ENCODE data around the gene DACH2.

Gene DACH2

DNA sequence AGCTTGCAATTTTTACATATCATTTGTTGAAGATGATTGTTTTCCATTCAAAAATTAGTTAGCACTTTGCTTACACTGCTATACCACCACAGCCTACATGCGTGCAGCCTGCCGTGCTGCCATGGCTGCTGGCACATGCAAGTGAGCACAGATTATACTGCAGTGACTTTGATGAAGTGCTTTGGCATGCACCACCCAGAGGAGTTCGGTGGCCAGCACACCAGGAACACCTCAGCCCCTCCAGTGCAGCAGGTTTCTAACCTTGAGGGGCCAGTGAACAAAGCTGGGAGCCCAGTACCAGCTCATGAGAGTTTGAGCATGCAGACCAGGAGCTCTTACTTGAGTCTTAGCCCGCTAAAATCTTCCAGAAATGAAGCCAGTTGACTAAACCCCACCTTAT lies 431.5 kb downstream of the DACH2 start:
- no peak overlapping the region for H3K4ac ChIP-seq (ENCODE audit: low read depth, low read length)
- no peaks in the 10 kb centered on the region for H3K4me1 ChIP-seq (ENCODE audit: control insufficient read depth in 1 of 2, insufficient read depth in 2 of 2, low read length in 2 of 2)
- H2AK5ac ChIP-seq (ENCODE audit: low read length) = no peak overlapping the region
- no peak overlapping the region for H3K9ac ChIP-seq (ENCODE audit: low read length)
- H3K14ac ChIP-seq (ENCODE audit: low read length) = no peak overlapping the region
- H4K91ac ChIP-seq (ENCODE audit: low read depth, low read length) = no peak overlapping the region
- H3K27ac ChIP-seq (ENCODE audit: low read depth, low read length) = no peak overlapping the region
- H2BK120ac ChIP-seq (ENCODE audit: insufficient read depth, low read length, poor library complexity) = no peak overlapping the region
- no peaks in the 10 kb centered on the region for H3K79me1 ChIP-seq (ENCODE audit: low read length)
- no peak overlapping the region for H3K4me2 ChIP-seq (ENCODE audit: low read length)
- no CpG with 5 or more reads among the region's 4 CpGs for WGBS (ENCODE audit: extremely low coverage, insufficient coverage, insufficient read length)
- no peak overlapping the region for H4K8ac ChIP-seq (ENCODE audit: low read depth, low read length)
- H3K23ac ChIP-seq (ENCODE audit: low read length) = no peak overlapping the region
- H4K12ac ChIP-seq (ENCODE audit: low read depth, low read length) = no peak overlapping the region
- H2BK5ac ChIP-seq (ENCODE audit: low read depth, low read length, poor library complexity) = no peak overlapping the region
- no peak overlapping the region for H2BK12ac ChIP-seq (ENCODE audit: low read length)
- no peaks in the 10 kb centered on the region for H3K36me3 ChIP-seq (ENCODE audit: control insufficient read depth in 1 of 2, insufficient read depth in 2 of 2, low read length in 2 of 2)
- no peaks in the 10 kb centered on the region for H3K27me3 ChIP-seq (ENCODE audit: insufficient read depth, low read length)
- H2AFZ ChIP-seq (ENCODE audit: insufficient read depth, low read length, poor library complexity) = no peak overlapping the region
- no peaks in the 10 kb centered on the region for H3K9me3 ChIP-seq (ENCODE audit: insufficient read depth, low read depth, low read length)
- no peak overlapping the region for H3K4me3 ChIP-seq (ENCODE audit: low read depth, low read length)
- H3K18ac ChIP-seq (ENCODE audit: low read length) = no peak overlapping the region
- H3K79me2 ChIP-seq (ENCODE audit: control insufficient read depth, insufficient read depth, low read length, poor library complexity) = no peaks in the 10 kb centered on the region
- DNase-seq = no peak

DNA sequence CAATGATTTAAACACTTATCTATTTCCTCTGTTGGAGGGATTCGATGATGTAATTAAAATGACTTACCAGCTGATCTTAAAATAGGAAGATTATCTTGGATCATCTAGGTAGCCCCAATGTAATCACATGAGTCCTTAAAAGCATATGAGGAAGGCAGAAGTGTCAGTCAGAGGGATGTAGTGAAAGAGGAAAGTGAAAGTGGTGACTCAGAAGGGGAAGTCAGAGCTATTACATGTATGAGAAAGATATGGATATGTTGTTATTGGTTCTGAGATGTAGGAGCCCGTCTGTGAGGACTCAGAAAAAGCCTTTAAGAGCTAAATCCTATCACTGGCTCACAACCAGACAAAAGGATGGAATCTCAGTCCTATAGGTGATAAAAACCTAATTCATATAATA lies 456.4 kb downstream of the DACH2 start:
- no CpG with 5 or more reads among the region's 2 CpGs for WGBS (ENCODE audit: extremely low coverage, insufficient coverage, insufficient read length)
- H3K4me2 ChIP-seq (ENCODE audit: low read length) = no peak overlapping the region

DNA sequence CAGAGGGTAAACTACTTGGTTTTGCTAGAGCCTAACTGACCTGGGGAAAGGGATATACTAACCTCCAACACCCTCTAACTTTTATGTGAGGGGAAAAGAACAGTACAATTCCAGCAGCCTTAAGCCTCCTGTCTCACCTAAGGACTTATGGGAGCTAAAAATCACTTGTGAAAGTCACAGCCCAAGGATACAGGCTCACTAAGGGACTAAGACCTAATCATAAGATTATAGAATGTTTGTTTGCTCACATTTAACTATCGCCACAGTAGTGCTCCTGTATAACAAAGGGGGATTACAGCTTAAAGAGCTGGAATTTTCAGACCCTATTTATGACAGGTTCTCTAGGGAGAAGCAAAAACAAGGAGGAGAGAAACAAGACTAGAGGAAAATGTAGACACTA lies 548.7 kb downstream of the DACH2 start:
- Histone ChIP-seq H2BK120ac (ENCODE audit: insufficient read depth, low read length, poor library complexity) (no peak overlapping the region), H2BK12ac (ENCODE audit: low read length) (no peak overlapping the region), H3K27ac (ENCODE audit: low read depth, low read length) (no peak overlapping the region)

More for the DNA sequence above, 456.4 kb downstream of the DACH2 start:
- H4K91ac ChIP-seq (ENCODE audit: low read depth, low read length) = no peak overlapping the region
- no peaks in the 10 kb centered on the region for H3K79me1 ChIP-seq (ENCODE audit: low read length)
- H2BK120ac ChIP-seq (ENCODE audit: insufficient read depth, low read length, poor library complexity) = no peak overlapping the region
- no peaks in the 10 kb centered on the region for H3K79me2 ChIP-seq (ENCODE audit: control insufficient read depth, insufficient read depth, low read length, poor library complexity)
- no peaks in the 10 kb centered on the region for H3K27me3 ChIP-seq (ENCODE audit: insufficient read depth, low read length)
- DNase-seq = no peak
- no peak overlapping the region for H2BK5ac ChIP-seq (ENCODE audit: low read depth, low read length, poor library complexity)
- H2AK5ac ChIP-seq (ENCODE audit: low read length) = no peak overlapping the region
- H2BK12ac ChIP-seq (ENCODE audit: low read length) = no peak overlapping the region
- no peak overlapping the region for H4K8ac ChIP-seq (ENCODE audit: low read depth, low read length)
- H3K36me3 ChIP-seq (ENCODE audit: control insufficient read depth in 1 of 2, insufficient read depth in 2 of 2, low read length in 2 of 2) = no peaks in the 10 kb centered on the region
- no peak overlapping the region for H3K9ac ChIP-seq (ENCODE audit: low read length)
- no peaks in the 10 kb centered on the region for H3K4me1 ChIP-seq (ENCODE audit: control insufficient read depth in 1 of 2, insufficient read depth in 2 of 2, low read length in 2 of 2)
- no peak overlapping the region for H3K4me3 ChIP-seq (ENCODE audit: low read depth, low read length)
- H3K9me3 ChIP-seq (ENCODE audit: insufficient read depth, low read depth, low read length) = no peaks in the 10 kb centered on the region
- no peak overlapping the region for H2AFZ ChIP-seq (ENCODE audit: insufficient read depth, low read length, poor library complexity)
- H3K14ac ChIP-seq (ENCODE audit: low read length) = no peak overlapping the region
- no peak overlapping the region for H3K18ac ChIP-seq (ENCODE audit: low read length)
- no peak overlapping the region for H3K4ac ChIP-seq (ENCODE audit: low read depth, low read length)
- no peak overlapping the region for H3K27ac ChIP-seq (ENCODE audit: low read depth, low read length)
- H4K12ac ChIP-seq (ENCODE audit: low read depth, low read length) = no peak overlapping the region
- H3K23ac ChIP-seq (ENCODE audit: low read length) = no peak overlapping the region

DNA sequence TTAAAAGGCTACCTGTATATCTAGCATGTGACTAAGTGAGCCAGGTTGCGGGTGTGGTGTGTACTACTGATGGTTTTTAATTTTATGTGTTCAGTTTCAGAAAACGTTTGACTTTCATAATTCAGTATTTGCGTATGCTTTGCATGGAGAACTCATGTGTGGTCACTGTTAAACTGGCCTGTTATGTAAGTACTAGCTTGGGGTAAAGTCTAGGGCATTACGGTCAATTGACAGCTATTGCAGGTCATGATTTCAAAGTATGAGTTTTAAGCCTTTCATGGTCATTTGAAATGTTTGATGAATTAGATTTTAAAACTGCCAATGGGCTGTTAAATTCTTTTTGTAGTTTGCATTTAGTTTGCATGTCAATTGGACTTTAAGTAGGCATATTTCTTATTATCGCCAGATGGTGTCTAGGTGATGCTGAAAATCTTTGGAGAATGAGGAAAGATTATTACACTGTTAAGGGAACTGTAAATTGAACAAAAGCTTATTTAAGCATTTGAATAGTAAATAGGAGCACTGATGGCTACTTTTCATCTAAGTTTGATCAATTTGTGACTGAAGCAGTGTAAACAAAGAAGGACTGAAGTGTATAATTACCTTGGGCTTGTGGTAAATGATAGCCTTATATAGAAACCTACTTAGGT lies 563.4 kb downstream of the DACH2 start:
- H3K4me2 ChIP-seq (ENCODE audit: low read length) = no peak overlapping the region
- no peaks in the 10 kb centered on the region for H3K4me1 ChIP-seq (ENCODE audit: control insufficient read depth in 1 of 2, insufficient read depth in 2 of 2, low read length in 2 of 2)
- H3K18ac ChIP-seq (ENCODE audit: low read length) = no peak overlapping the region
- DNase-seq = no peak
- no peak overlapping the region for H2BK12ac ChIP-seq (ENCODE audit: low read length)
- H3K27ac ChIP-seq (ENCODE audit: low read depth, low read length) = no peak overlapping the region
- H2BK120ac ChIP-seq (ENCODE audit: insufficient read depth, low read length, poor library complexity) = no peak overlapping the region
- no peaks in the 10 kb centered on the region for H3K79me1 ChIP-seq (ENCODE audit: low read length)
- H3K79me2 ChIP-seq (ENCODE audit: control insufficient read depth, insufficient read depth, low read length, poor library complexity) = no peaks in the 10 kb centered on the region
- no peak overlapping the region for H3K14ac ChIP-seq (ENCODE audit: low read length)
- no peaks in the 10 kb centered on the region for H3K9me3 ChIP-seq (ENCODE audit: insufficient read depth, low read depth, low read length)
- H2AFZ ChIP-seq (ENCODE audit: insufficient read depth, low read length, poor library complexity) = no peak overlapping the region
- no CpG with 5 or more reads among the region's 5 CpGs for WGBS (ENCODE audit: extremely low coverage, insufficient coverage, insufficient read length)
- H2BK5ac ChIP-seq (ENCODE audit: low read depth, low read length, poor library complexity) = no peak overlapping the region
- no peak overlapping the region for H4K91ac ChIP-seq (ENCODE audit: low read depth, low read length)
- no peak overlapping the region for H3K23ac ChIP-seq (ENCODE audit: low read length)
- H4K12ac ChIP-seq (ENCODE audit: low read depth, low read length) = no peak overlapping the region
- no peak overlapping the region for H4K8ac ChIP-seq (ENCODE audit: low read depth, low read length)
- H3K4me3 ChIP-seq (ENCODE audit: low read depth, low read length) = no peak overlapping the region
- H3K9ac ChIP-seq (ENCODE audit: low read length) = no peak overlapping the region
- H2AK5ac ChIP-seq (ENCODE audit: low read length) = no peak overlapping the region
- no peak overlapping the region for H3K4ac ChIP-seq (ENCODE audit: low read depth, low read length)
- H3K27me3 ChIP-seq (ENCODE audit: insufficient read depth, low read length) = no peaks in the 10 kb centered on the region
- H3K36me3 ChIP-seq (ENCODE audit: control insufficient read depth in 1 of 2, insufficient read depth in 2 of 2, low read length in 2 of 2) = no peaks in the 10 kb centered on the region

More for the DNA sequence above, 548.7 kb downstream of the DACH2 start:
- H3K4me2 ChIP-seq (ENCODE audit: low read length) = no peak overlapping the region
- H3K18ac ChIP-seq (ENCODE audit: low read length) = no peak overlapping the region
- H2AFZ ChIP-seq (ENCODE audit: insufficient read depth, low read length, poor library complexity) = no peak overlapping the region
- H3K79me1 ChIP-seq (ENCODE audit: low read length) = no peaks in the 10 kb centered on the region
- no peaks in the 10 kb centered on the region for H3K27me3 ChIP-seq (ENCODE audit: insufficient read depth, low read length)
- no peak overlapping the region for H3K14ac ChIP-seq (ENCODE audit: low read length)
- no peak overlapping the region for H2BK5ac ChIP-seq (ENCODE audit: low read depth, low read length, poor library complexity)
- no peak overlapping the region for H3K9ac ChIP-seq (ENCODE audit: low read length)
- H4K91ac ChIP-seq (ENCODE audit: low read depth, low read length) = no peak overlapping the region
- no peaks in the 10 kb centered on the region for H3K79me2 ChIP-seq (ENCODE audit: control insufficient read depth, insufficient read depth, low read length, poor library complexity)
- H3K4ac ChIP-seq (ENCODE audit: low read depth, low read length) = no peak overlapping the region
- no peaks in the 10 kb centered on the region for H3K9me3 ChIP-seq (ENCODE audit: insufficient read depth, low read depth, low read length)
- no peak overlapping the region for H4K8ac ChIP-seq (ENCODE audit: low read depth, low read length)
- no peak overlapping the region for H3K4me3 ChIP-seq (ENCODE audit: low read depth, low read length)
- DNase-seq = no peak
- H3K36me3 ChIP-seq (ENCODE audit: control insufficient read depth in 1 of 2, insufficient read depth in 2 of 2, low read length in 2 of 2) = no peaks in the 10 kb centered on the region
- H2AK5ac ChIP-seq (ENCODE audit: low read length) = no peak overlapping the region
- no peaks in the 10 kb centered on the region for H3K4me1 ChIP-seq (ENCODE audit: control insufficient read depth in 1 of 2, insufficient read depth in 2 of 2, low read length in 2 of 2)
- H3K23ac ChIP-seq (ENCODE audit: low read length) = no peak overlapping the region
- WGBS (ENCODE audit: extremely low coverage, insufficient coverage, insufficient read length) = no CpG with 5 or more reads among the region's 1 CpG
- no peak overlapping the region for H4K12ac ChIP-seq (ENCODE audit: low read depth, low read length)

Measured in trophoblast cell (in vitro differentiated cells and primary cell).